Right lobe of liver (tissue), 6 donors: ENCODE measurements around the gene CNTNAP1. TPM values are rescaled to one million over a fixed set of nuclear protein-coding genes. Genes with fewer than 3 reads are reported as not detected.

Experiments
- ATAC-seq, 4 donors: fragments of 200-7000 bp; cut with Tn5 transposase; one replicate each; pipeline ENCODE4 v1.9.1; 2020; ENCODE audit warnings: mild to moderate bottlenecking in 4 of 4, moderate library complexity in 4 of 4
- DNase-seq, 3 donors: peaks; one replicate each; pipeline ENCODE4 v3.0.0-alpha.2; 2020
- H3K27ac ChIP-seq, 3 donors: fragments of 200-600 bp; one replicate each; pipeline ENCODE4 v1.8.0; 2022
- H3K27me3 ChIP-seq, 2 donors: fragments of 200-600 bp; one replicate each; pipeline ENCODE4 v1.8.0; 2022
- H3K36me3 ChIP-seq, 4 donors: fragments of 200-600 bp; sonication (generic) in 1 of 4; one replicate each; pipeline versions ENCODE4 v1.5.1 to v1.8.0; 2017 to 2022; ENCODE audit warnings: control low read depth in 1 of 4
- H3K4me1 ChIP-seq, 4 donors: fragments of 200-600 bp; sonication (generic) in 1 of 4; one replicate each; pipeline versions ENCODE4 v1.5.1 to v1.8.0; 2017 to 2022; ENCODE audit warnings: control low read depth in 1 of 4
- H3K4me3 ChIP-seq, 3 donors: fragments of 200-600 bp; one replicate each; pipeline ENCODE4 v1.8.0; 2022
- H3K9me3 ChIP-seq, 4 donors: fragments of 200-600 bp; sonication (generic) in 1 of 4; one replicate each; pipeline versions ENCODE4 v1.5.1 to v1.8.0; 2017 to 2022; ENCODE audit warnings: control low read depth in 1 of 4
- CTCF ChIP-seq, 4 donors: fragments of 200-600 bp in 3 of 4; fragments of 450-650 bp in 1 of 4; IDR thresholded peaks; one replicate each; pipeline versions ENCODE4 v1.5.1 to v1.8.0; 2016 to 2022; ENCODE audit warnings: antibody characterized with exemption in 4 of 4, mild to moderate bottlenecking in 2 of 4
- POLR2A ChIP-seq: fragments of 450-650 bp; IDR thresholded peaks from one replicate; pipeline ENCODE4 v1.6.1; 2017; ENCODE audit warnings: antibody characterized with exemption, mild to moderate bottlenecking
- WGBS: methylation state at CpG from one replicate; pipeline ENCODE4 v1.1.6; 2018; ENCODE audit warnings: low coverage, low lambda C conversion rate; ENCODE audit not compliant: insufficient coverage; ENCODE audit errors: missing lambda C conversion rate; 5-methylcytosine and 5-hydroxymethylcytosine counted together
- intact Hi-C, 2 donors: fragments of 100-400 bp; cut with DNase I; formaldehyde crosslinking; loops; one replicate each; pipeline versions ENCODE4 v1.11.2 to v1.14.1; 2022
- total RNA-seq, 6 experiments: library from RNA; depleted of rRNA in 2 of 6; stranded (reverse); fragments of >200 nt in 2 of 6; fragmentation: NEBNext Ultra II Directional in 3 of 6; extraction: Animal tissue kit (Norgen Biotek cat#: 25700) in 3 of 6; gene quantifications; one replicate each; pipeline versions ENCODE4 v1.1.0 to v1.2.4, GENCODE V29; 2016 to 2023
- donor health status: DM: no; HTN: yes; CAD: no.
- donor health status: DM: no; HTN: no; CAD: no.
- donor health status: DM: no; HTN: no; CAD: no.
- donor health status: DM: no; HTN: yes; CAD: no.
- donor health status: DM: no; HTN: yes; CAD: no.

CNTNAP1 gene
- total RNA-seq, 6 experiments from 2014 or later = 0.42 to 1.8 (median 0.56) TPM

DNA sequence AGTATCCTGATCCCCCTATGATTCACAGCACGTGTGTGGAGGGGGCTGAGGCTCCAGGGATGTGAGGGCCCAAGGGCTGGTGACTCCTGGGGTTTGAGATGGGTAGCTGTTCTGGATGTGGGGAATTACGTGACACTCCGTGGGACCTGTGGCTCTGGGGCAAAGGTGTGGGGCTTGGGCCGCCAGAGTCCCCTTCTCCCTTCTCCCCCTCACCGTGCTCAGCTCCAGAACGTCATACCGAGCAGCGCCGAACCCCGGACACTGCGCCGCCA is 12.7 kb upstream of the CNTNAP1 start:
- H3K36me3 ChIP-seq = peaks cover 0 to 48% (median 18%) of the 10 kb centered on the region in 4 donors
- H3K4me1 ChIP-seq = peaks cover 0 to 33% (median 12%) of the 10 kb centered on the region in 4 donors
- no peak overlapping the region for H3K27ac ChIP-seq
- TF ChIP-seq POLR2A (no peak), CTCF (IDR thresholded peaks at IDR 0.05) (no peak)
- ATAC-seq (no peak), DNase-seq (no peak)
- H3K27me3 ChIP-seq = no peaks in the 10 kb centered on the region
- H3K9me3 ChIP-seq = no peaks in the 10 kb centered on the region
- intact Hi-C loops = no loop called here
- 100% methylated on average over 1 of the region's 12 CpGs for WGBS
- H3K4me3 ChIP-seq = no peak overlapping the region

DNA sequence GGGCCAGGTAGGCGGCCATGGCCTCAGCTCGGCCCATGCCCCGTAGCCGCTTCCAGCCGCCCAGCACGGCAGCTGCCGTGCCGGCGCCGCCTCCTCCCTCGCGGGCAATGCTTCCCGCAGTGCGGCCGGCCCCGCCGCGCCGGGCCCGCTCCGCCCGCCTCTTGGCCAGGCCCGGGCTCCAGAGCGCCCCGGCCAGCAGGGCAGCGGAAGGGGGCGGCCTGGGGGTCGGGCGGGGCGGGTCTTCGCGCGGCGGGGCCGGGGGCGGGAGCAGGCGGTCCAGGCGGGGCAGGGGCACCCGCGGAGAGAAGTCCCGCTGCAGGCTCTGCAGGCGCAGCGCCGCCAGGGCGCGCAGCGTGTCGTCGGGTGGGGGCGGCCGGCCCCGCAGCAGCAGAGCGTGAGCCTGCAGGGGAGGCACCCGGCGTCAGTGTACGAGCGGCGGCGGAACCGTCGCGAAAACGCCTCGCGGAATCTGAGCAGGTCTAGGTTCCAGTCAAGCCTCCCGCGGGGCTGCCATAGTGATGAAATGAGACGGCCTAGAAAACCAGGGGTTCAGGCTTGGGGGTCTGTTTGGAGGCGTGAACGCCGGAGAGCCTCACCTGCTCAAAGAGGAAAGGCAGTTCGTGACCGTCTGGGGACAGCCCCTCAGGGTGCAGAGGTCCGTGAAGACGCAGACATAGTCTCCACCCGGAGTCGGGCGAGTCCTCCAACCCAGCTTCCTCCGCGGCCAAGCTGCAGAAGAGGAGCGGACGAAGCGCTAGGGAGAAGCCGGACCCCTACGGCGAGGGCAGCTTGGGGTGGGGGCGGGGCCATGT is 12.1 kb upstream of the CNTNAP1 start:
- WGBS = 54% methylated on average over 29 of the region's 87 CpGs
- Histone ChIP-seq H3K27me3 (no peaks in the 10 kb centered on the region), H3K4me1 (peaks cover 0 to 38% (median 13%) of the 10 kb centered on the region in 4 donors), H3K36me3 (peaks cover 0 to 48% (median 18%) of the 10 kb centered on the region in 4 donors), H3K27ac (no peak overlapping the region), H3K9me3 (no peaks in the 10 kb centered on the region), H3K4me3 (no peak overlapping the region)
- intact Hi-C loops = no loop called here
- TF ChIP-seq POLR2A (no peak), CTCF (IDR thresholded peaks at IDR 0.05) (no peak)
- DNase-seq = no peak
- no peak for ATAC-seq

DNA sequence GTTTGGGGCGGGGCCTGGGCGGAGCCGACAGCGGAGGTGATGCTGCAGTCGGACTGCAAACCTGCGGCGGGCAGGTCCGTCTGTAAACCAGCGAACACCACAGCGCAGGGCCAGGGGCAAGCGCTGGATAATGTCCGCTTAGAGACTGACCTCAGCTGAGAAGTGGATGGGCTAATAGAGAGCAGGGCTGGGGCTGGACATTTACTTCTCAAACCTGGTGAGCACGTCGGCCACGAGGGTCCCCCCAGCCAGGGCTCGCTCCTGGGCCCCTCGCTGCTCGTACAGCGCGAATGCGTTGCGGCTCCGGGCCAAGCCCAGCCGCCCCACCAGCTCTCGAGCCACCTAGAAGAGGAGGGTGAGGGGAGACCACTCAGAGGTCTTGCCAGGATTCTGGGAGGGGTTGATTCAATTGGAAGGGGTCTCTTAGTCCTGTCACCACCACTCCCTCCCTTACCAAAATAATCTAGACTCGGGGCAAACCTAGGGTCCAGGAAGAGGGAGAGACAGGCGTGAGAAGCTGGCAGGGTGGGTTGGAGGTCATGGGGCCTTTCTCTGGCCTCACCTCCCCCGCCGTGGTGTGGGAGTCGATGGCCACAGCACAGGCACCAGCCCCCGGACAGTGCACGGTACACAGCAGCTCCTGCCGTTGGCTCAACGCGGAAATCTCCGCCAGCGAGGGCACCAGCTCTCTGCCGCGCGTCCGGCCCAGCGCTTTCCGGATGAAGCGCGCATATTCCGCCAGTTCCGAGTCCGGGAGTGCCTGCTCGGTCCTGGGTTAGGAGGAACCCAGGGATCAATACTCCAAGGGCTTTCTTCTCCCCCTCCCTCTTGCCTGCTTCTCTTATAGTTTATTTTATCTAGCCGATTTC is 11.3 kb upstream of the CNTNAP1 start:
- Histone ChIP-seq H3K4me3 (no peak overlapping the region), H3K9me3 (no peaks in the 10 kb centered on the region), H3K4me1 (peaks cover 0 to 39% (median 13%) of the 10 kb centered on the region in 4 donors), H3K27ac (no peak overlapping the region), H3K27me3 (no peaks in the 10 kb centered on the region), H3K36me3 (peaks cover 0 to 48% (median 17%) of the 10 kb centered on the region in 4 donors)
- ATAC-seq = no peak
- TF ChIP-seq POLR2A (no peak), CTCF (IDR thresholded peaks at IDR 0.05) (no peak)
- DNase-seq = no peak
- intact Hi-C loops = no loop called here
- 89% methylated on average over 12 of the region's 50 CpGs for WGBS

DNA sequence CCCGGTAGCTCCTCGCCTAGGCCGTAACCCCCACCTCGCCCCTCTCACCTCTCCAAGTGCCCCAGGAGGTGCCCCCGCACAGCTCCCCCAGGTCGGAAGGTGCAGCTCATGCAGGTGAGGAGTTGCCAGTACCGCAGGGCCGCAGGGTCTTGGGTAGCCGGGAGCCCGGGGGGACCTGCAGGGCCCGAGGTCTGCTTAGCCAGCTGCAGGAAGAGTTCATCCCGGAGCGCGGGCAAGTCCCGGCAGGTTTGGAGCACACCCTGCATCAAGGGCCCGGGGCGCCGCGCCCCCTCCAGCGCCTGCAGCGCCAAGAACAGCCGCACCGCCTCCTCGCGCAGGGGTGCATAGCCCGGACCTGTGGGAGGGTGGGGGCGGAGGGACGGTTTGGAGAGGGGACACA is 10.3 kb upstream of the CNTNAP1 start:
- Histone ChIP-seq H3K9me3 (no peaks in the 10 kb centered on the region), H3K27me3 (no peaks in the 10 kb centered on the region), H3K4me3 (no peak overlapping the region), H3K27ac (no peak overlapping the region), H3K4me1 (peaks cover 0 to 38% (median 12%) of the 10 kb centered on the region in 4 donors), H3K36me3 (peaks cover 0 to 40% (median 14%) of the 10 kb centered on the region in 4 donors)
- no peak for DNase-seq
- ATAC-seq = no peak
- intact Hi-C loops = no loop called here
- TF ChIP-seq CTCF (IDR thresholded peaks at IDR 0.05) (no peak), POLR2A (no peak)
- 89% methylated on average over 16 of the region's 28 CpGs for WGBS
